NCI-H2107 treated with DMSO at 0.1 percent for 48 hours (cell line): ENCODE data around the gene ADRB2.
"Not testable (repeated sequence)": the region's sequence is repeated elsewhere in the genome, so short reads cannot be mapped to it uniquely, and the experiment has no call there.

ENCODE experiments used
- DNase-seq: peaks from one replicate; lab custom pipeline; 2025; ENCODE audit not compliant: unreplicated experiment; lab: John Stamatoyannopoulos, UW

ADRB2 gene

DNA sequence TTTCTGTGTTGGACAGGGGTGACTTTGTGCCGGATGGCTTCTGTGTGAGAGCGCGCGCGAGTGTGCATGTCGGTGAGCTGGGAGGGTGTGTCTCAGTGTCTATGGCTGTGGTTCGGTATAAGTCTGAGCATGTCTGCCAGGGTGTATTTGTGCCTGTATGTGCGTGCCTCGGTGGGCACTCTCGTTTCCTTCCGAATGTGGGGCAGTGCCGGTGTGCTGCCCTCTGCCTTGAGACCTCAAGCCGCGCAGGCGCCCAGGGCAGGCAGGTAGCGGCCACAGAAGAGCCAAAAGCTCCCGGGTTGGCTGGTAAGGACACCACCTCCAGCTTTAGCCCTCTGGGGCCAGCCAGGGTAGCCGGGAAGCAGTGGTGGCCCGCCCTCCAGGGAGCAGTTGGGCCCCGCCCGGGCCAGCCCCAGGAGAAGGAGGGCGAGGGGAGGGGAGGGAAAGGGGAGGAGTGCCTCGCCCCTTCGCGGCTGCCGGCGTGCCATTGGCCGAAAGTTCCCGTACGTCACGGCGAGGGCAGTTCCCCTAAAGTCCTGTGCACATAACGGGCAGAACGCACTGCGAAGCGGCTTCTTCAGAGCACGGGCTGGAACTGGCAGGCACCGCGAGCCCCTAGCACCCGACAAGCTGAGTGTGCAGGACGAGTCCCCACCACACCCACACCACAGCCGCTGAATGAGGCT lies at the start of gene ADRB2:
Gene ADRB2 (plus strand): TSS at position 559 of the 686 bp plus-strand sequence. CDS start 221 bp downstream, outside the sequence.
- no peak for DNase-seq

- DNase-seq = no peak
Measured at GRCh38 chr5:148776780-148777179, 49.6 kb upstream of the ADRB2 start.

GRCh38 chr5:148778882-148779281 lies 47.5 kb upstream of the ADRB2 start:
- no peak for DNase-seq

DNA sequence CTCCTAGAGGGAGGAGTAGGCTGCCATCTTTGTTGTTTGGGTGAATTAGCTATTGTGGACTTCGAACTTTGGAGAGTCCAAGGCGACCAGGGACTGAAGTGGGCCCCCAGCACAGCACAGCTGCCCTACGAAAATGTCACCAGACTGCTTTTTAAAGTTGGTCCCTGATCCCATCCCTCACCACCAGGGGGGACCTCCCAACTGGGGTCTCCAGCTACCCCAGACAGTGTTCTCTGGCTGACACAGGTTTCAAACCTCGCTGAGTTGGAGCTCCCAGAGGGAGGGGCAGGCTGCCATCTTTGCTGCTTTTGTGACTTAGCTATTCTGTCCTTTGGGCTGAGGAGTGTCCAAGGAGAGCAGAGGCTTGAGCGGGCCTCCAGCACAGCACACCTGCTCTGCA lies 45.7 kb upstream of the ADRB2 start:
- DNase-seq = no peak

DNA sequence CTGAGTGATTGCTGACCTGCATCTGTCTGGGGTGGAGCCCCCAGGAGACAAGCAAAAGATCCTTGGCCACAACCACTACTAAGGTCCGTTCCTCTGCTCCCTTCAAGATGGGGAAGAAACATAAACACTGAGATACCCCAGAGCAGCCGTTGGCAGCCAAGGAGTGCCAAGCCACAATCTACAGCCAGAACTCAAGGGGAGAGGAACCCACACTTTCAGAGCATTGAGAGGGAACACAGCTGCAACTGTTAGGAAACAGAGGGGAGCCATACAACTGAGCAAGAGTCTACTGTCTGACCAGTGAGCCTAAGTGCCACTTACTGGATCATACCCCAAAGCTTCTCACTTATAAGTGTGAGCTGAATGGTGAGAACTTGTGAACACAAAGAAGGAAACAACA lies 44.6 kb upstream of the ADRB2 start:
- no peak for DNase-seq

DNA sequence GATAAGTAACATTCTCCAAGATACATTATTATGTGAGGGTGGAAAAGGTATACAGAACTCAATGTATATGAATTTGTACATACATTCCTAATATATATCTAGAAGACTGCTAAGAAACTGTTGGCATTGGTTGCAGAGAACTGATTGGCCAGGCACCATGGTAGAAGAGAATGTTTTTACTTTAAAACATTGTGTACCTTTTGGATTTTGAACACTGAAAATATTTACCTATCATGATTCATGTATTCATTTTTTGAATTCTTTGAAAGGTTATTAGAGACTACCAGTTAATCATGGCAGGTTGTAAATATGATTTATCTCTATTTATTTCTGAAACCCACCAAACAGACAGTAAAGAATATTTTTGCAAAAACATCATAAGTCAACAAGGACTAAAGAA lies 41.2 kb upstream of the ADRB2 start:
- no peak for DNase-seq

DNA sequence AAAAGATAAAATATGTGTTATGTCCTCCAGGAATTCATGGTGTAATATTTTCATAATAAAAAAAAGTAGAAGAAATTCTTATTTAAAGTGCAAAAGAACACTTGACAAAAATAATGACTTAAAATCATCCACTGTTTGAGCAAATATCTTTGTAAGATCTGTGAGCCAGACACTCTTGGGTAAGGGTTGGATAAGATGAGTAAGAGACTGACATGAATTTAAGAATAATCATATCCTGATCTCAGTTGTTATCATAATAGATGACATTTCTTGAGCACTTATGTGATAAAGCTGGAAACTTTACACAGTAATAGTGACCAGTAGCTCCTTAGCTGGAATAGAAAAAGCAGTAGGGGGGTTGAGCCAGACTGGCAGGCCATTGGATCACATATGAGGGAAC lies 40.0 kb upstream of the ADRB2 start:
- no peak for DNase-seq

DNA sequence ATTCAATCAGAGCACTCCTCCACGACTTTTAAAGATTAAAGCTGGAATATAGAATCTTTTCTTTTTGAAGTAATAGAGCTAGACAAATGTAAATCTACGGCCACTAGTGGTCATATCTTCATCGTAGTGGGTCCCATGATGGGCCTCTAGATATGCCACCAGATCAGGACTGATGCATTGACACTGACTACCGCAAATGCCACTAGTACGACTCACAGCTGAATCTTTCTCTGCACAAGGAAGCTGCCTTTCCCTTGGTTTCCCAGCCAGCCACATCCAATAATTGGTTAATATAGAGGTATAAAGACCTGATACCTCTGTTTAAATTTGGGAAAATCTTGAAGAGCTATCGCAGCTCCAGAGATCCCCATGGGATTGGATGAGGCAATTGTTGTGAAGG lies 37.8 kb upstream of the ADRB2 start:
- DNase-seq = no peak

DNA sequence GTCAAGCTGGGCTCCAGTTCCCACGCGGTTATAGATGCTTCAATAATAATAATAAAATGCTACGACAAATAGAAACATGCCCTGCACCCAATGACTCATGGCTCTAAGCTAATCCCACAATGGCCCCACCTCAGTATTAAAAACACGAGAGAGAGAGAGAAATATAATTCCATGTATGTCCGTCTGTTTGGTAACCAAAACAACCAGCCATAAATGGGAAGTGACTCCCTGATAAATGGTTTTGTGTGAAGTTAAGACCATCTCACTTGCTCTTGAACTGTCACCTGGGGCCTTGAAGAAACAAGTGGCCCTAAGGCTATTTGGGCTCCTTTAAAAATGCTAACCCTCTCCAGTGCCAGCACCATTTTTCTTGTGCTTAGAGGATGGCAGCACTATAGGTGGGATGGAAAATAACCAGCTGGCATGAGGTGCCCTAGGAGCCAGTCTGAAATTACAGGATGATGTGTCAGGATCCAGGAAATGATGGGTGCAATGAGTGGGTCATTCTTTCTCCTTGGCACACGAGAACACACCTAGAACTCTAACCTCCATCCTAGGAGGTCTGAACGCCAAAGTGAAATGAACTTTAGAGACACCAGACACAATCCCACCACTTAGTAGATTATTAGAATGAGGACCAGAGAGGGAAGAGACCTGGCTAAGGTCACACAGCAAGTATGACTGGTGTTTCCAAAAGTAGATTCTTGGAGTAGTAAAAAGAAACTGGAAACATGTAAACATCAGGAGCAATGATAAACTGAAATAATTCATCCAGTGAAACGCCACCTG lies 35.7 kb upstream of the ADRB2 start:
- no peak for DNase-seq

- no peak for DNase-seq
Measured at GRCh38 chr5:148791334-148791667, 35.1 kb upstream of the ADRB2 start.

- no peak for DNase-seq
Measured at GRCh38 chr5:148791696-148792095, 34.7 kb upstream of the ADRB2 start.

DNA sequence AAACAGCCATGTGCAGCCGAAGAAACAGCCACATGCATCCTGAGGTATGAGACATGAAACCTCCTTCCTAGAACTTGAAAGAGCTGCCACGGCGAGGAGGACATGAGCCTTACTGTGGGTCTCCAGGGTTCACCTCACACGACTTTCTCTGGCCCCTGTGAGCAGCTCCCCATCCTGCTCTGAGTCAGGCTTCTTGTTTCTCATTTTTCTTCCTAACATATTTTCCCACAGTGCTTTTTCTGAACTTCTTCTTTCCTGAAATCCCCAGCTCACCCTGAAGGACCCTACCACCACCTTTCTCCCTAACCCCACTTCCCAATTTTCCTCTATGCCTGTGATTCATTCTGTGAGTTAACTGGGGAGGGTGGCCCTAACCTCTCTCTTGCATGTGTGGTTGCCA lies 33.7 kb upstream of the ADRB2 start:
- no peak for DNase-seq

GRCh38 chr5:148793261-148793660 lies 33.1 kb upstream of the ADRB2 start:
- no peak for DNase-seq

- no peak for DNase-seq
Measured at GRCh38 chr5:148794275-148794674, 32.1 kb upstream of the ADRB2 start.

DNA sequence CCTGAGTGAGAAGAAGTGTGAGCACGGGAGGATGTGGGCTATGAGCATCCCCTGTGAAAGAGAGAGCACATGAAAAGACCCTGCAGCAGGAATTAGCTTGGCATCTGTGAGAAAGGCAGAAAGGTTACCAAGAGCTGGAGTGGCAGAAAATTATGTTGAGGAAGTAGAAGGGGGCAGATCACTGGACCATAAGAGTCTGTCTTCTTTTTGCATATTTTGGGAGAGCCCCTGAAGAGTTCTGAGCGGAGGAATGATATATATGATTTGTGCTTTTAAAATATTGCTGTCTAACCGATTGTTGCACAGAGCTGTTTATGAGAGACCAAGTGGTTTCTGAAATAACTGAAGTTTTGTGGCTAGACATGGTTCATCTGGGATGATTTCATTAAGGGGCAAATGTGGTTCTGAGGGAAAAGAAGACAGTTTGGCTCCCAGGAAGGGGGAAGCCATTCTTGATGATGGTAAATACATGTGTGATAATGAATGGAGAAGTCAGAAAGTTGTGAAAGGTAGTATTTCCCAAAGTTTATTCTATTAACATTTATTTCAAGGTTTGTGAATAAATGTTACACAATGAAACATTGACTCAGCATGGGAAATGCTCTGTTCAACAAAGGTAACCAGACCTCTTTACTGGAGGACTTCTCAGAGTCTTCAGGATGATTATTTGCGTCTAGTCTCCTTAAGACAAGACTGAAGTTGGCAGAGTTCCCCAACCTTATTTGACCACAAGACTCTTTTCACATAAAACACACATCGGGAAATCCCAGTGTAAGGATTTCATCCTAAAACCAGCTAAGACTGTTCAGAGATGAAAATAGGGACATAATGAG lies 31.5 kb upstream of the ADRB2 start:
- no peak for DNase-seq

- no peak for DNase-seq
Measured at GRCh38 chr5:148796936-148797335, 29.5 kb upstream of the ADRB2 start.

DNA sequence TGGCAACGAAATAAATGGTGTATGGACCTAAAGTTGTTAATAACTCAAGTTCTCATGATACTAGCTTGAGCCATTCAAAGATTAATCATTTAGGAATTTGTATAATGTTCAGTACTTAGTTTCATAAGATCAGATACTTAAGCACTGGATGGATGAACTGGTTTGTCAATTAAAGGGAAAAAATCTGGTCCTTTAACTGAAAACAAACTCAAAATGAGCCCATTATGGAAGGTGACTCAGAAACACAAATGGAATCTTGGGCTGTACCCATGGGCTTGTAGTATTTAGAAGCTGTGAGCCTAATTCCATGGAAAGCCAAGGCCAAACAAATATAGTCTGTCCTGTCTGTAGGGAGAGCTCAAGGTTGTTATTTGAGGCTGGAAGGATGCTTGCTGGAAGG lies 27.6 kb upstream of the ADRB2 start:
- DNase-seq = no peak

DNA sequence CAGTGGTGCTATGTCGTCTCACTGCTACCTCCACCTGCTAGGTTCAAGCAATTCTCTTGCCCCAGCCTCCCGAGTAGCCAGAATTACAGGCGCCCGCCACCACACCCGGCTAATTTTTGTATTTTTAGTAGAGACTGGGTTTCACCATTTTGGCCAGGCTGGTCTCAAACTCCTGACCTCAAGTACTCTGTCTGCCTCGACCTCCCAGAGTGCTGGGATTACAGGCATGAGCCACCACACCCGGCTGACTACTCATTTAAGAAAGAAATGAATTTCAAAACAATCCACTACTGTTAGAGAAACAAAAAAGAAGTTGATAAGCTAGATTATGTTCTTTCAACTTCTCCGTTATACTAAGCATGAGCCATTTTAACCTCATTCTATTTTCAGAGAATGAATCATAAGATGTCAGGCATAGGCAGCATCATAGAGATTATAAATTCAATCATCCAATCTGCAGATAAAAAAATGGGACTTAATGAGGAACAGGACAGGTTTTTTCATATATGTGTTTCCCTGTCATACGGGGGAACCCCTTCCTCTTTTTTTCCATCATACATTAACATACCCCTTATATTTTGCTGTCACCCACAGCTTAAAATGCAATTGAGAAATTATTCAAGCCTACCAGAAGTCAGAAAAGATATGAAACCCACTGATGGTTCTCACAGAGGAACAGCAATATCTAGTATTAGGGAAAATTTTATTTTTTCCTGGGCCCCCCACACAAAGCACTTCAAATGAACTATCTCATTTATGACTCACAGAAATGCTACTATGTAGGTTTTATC lies 26.5 kb upstream of the ADRB2 start:
- DNase-seq = no peak

DNA sequence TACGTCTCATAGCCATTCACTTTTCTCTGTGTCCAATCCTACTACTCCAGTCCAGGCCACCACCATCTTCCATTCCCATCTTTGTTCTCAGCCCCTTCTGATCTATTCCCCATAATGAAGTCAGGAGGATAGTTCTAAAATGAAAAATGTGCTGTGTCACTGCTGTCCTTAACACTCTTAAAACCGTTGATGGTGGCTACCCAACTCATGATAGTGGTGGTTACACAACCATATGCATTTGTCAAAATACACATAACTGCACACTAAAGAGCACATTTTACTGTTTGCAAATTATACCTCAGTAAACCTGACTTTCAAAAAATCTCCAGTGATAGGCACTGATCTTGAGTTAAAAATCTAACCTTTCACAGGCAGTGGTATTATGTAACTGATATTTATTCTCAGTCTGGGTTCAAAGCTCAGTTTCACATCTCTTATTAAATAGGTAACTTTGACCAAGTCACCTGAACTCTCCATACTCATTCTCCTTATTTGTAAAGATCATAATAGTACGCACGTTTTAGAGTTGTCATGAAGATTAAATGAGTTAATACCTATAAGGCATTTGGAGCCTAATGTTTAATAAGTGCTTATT lies 24.6 kb upstream of the ADRB2 start:
- no peak for DNase-seq

DNA sequence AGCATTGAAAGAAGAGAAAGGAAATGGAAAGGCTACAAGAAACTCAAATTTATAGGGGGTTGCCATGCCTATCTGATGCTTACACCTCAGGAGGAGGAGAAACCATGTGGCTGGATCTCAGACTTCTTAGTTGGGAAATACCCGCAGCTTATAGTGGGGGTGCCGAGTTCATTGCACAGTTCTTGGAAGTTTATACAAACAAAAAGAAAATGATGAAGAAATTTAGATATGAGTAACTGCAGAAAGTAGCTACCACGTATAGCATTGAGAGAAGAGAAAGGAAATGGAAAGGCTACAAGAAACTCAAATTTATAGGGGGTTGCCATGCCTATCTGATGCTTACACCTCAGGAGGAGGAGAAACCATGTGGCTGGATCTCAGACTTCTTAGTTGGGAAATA lies 23.0 kb upstream of the ADRB2 start:
- DNase-seq = not testable (repeated sequence)

DNA sequence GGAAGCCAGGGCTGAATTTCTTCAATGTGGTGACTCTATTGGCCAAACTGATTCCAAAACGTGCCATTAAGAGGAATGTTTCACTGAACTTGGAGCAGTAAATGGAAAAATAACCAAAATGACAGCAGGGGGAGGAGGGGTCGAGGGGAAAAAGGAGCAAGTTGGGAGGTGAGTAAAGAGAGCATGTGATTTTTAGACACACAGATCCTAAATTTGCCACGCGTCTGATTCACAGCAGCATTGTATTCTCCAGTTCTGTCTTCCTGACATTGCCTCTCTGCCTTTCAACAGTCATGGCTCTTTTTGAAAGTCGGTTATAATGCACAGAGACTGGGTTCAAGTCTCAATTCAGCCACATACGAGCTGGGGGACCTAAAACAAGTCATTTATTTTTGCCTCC lies 22.0 kb upstream of the ADRB2 start:
- DNase-seq = no peak
